ENCODE results near the gene RALGPS1. TPM values are rescaled to one million over a fixed set of nuclear protein-coding genes. Genes with fewer than 3 reads are reported as not detected.

RALGPS1 gene
- polyA plus RNA-seq, 4 donors = 16.6 to 53.3 (median 26.8) TPM

GRCh38 chr9:126952205-126952977 is 37.8 kb downstream of the RALGPS1 start:
- Histone ChIP-seq H3K27ac (ENCODE audit: low read depth in 1 of 3, low read length in 2 of 3) (peak overlapping the region in 1 of 3 donors; percentile 55), H3K4me3 (ENCODE audit: low read depth in 1 of 3, low read length in 3 of 3) (no peak overlapping the region), H3K9me3 (ENCODE audit: control insufficient read depth in 2 of 2, insufficient read depth in 1 of 2, low read depth in 1 of 2, low read length in 1 of 2) (no peaks in the 10 kb centered on the region), H3K36me3 (ENCODE audit: control insufficient read depth in 3 of 3, insufficient read depth in 2 of 3, low read depth in 1 of 3, low read length in 3 of 3) (peaks cover 0 to 22% (median 0%) of the 10 kb centered on the region in 3 donors), H3K4me1 (ENCODE audit: control insufficient read depth in 3 of 3, insufficient read depth in 2 of 3, low read depth in 1 of 3, low read length in 2 of 3) (peaks cover 0 to 15% (median 0%) of the 10 kb centered on the region in 3 donors), H3K27me3 (ENCODE audit: control insufficient read depth in 3 of 3, insufficient read depth in 3 of 3, low read length in 3 of 3) (no peaks in the 10 kb centered on the region)
- WGBS, 3 donors = 75 to 91% (median 84%) methylated on average over 11 of the region's 11 CpGs
- FAIRE-seq (no peak), DNase-seq (no peak)

- DNase-seq (no peak), FAIRE-seq (no peak)
- Histone ChIP-seq H3K27ac (ENCODE audit: low read depth in 1 of 3, low read length in 2 of 3) (peak overlapping the region in 1 of 3 donors; percentile 55), H3K4me3 (ENCODE audit: low read depth in 1 of 3, low read length in 3 of 3) (no peak overlapping the region), H3K27me3 (ENCODE audit: control insufficient read depth in 3 of 3, insufficient read depth in 3 of 3, low read length in 3 of 3) (no peaks in the 10 kb centered on the region), H3K36me3 (ENCODE audit: control insufficient read depth in 3 of 3, insufficient read depth in 2 of 3, low read depth in 1 of 3, low read length in 3 of 3) (peaks cover 0 to 22% (median 0%) of the 10 kb centered on the region in 3 donors), H3K9me3 (ENCODE audit: control insufficient read depth in 2 of 2, insufficient read depth in 1 of 2, low read depth in 1 of 2, low read length in 1 of 2) (no peaks in the 10 kb centered on the region), H3K4me1 (ENCODE audit: control insufficient read depth in 3 of 3, insufficient read depth in 2 of 3, low read depth in 1 of 3, low read length in 2 of 3) (peaks cover 0 to 17% (median 0%) of the 10 kb centered on the region in 3 donors)
- WGBS, 3 donors = 73 to 79% (median 74%) methylated on average over 8 of the region's 8 CpGs
Measured at GRCh38 chr9:126953041-126953809, 38.6 kb downstream of the RALGPS1 start.

GRCh38 chr9:126955811-126956210 is 41.2 kb downstream of the RALGPS1 start:
- Histone ChIP-seq H3K36me3 (ENCODE audit: control insufficient read depth in 3 of 3, insufficient read depth in 2 of 3, low read depth in 1 of 3, low read length in 3 of 3) (peaks cover 0 to 22% (median 0%) of the 10 kb centered on the region in 3 donors), H3K27ac (ENCODE audit: low read depth in 1 of 3, low read length in 2 of 3) (peak overlapping the region in 1 of 3 donors; percentile 42), H3K27me3 (ENCODE audit: control insufficient read depth in 3 of 3, insufficient read depth in 3 of 3, low read length in 3 of 3) (no peaks in the 10 kb centered on the region), H3K9me3 (ENCODE audit: control insufficient read depth in 2 of 2, insufficient read depth in 1 of 2, low read depth in 1 of 2, low read length in 1 of 2) (no peaks in the 10 kb centered on the region), H3K4me3 (ENCODE audit: low read depth in 1 of 3, low read length in 3 of 3) (no peak overlapping the region), H3K4me1 (ENCODE audit: control insufficient read depth in 3 of 3, insufficient read depth in 2 of 3, low read depth in 1 of 3, low read length in 2 of 3) (peaks cover 0 to 27% (median 0%) of the 10 kb centered on the region in 3 donors)
- FAIRE-seq (no peak), DNase-seq (peak in 1 of 2 donors; percentile 46)
- 79 to 82% (median 82%) methylated on average over 5 of the region's 5 CpGs for WGBS, 3 donors

GRCh38 chr9:126956917-126957686 is 42.5 kb downstream of the RALGPS1 start:
- peak in 1 of 2 donors; percentile 44 for DNase-seq
- 86 to 88% (median 87%) methylated on average over 7 of the region's 7 CpGs for WGBS, 3 donors
- H3K9me3 ChIP-seq (ENCODE audit: control insufficient read depth in 2 of 2, insufficient read depth in 1 of 2, low read depth in 1 of 2, low read length in 1 of 2) = no peaks in the 10 kb centered on the region
- H3K27me3 ChIP-seq (ENCODE audit: control insufficient read depth in 3 of 3, insufficient read depth in 3 of 3, low read length in 3 of 3) = no peaks in the 10 kb centered on the region
- no peak for FAIRE-seq
- peak overlapping the region in 2 of 3 donors; percentile 9 to 44 for H3K27ac ChIP-seq (ENCODE audit: low read depth in 1 of 3, low read length in 2 of 3)
- H3K4me1 ChIP-seq (ENCODE audit: control insufficient read depth in 3 of 3, insufficient read depth in 2 of 3, low read depth in 1 of 3, low read length in 2 of 3) = peaks cover 0 to 27% (median 0%) of the 10 kb centered on the region in 3 donors
- H3K36me3 ChIP-seq (ENCODE audit: control insufficient read depth in 3 of 3, insufficient read depth in 2 of 3, low read depth in 1 of 3, low read length in 3 of 3) = peaks cover 0 to 25% (median 0%) of the 10 kb centered on the region in 3 donors
- no peak overlapping the region for H3K4me3 ChIP-seq (ENCODE audit: low read depth in 1 of 3, low read length in 3 of 3)

- Histone ChIP-seq H3K27me3 (ENCODE audit: control insufficient read depth in 3 of 3, insufficient read depth in 3 of 3, low read length in 3 of 3) (no peaks in the 10 kb centered on the region), H3K27ac (ENCODE audit: low read depth in 1 of 3, low read length in 2 of 3) (peak overlapping the region in 2 of 3 donors; percentile 2 to 44), H3K4me3 (ENCODE audit: low read depth in 1 of 3, low read length in 3 of 3) (no peak overlapping the region), H3K9me3 (ENCODE audit: control insufficient read depth in 2 of 2, insufficient read depth in 1 of 2, low read depth in 1 of 2, low read length in 1 of 2) (no peaks in the 10 kb centered on the region), H3K4me1 (ENCODE audit: control insufficient read depth in 3 of 3, insufficient read depth in 2 of 3, low read depth in 1 of 3, low read length in 2 of 3) (peaks cover 0 to 27% (median 0%) of the 10 kb centered on the region in 3 donors), H3K36me3 (ENCODE audit: control insufficient read depth in 3 of 3, insufficient read depth in 2 of 3, low read depth in 1 of 3, low read length in 3 of 3) (peaks cover 0 to 26% (median 0%) of the 10 kb centered on the region in 3 donors)
- DNase-seq = no peak
- no peak for FAIRE-seq
- 56 to 72% (median 69%) methylated on average over 3 of the region's 3 CpGs for WGBS, 3 donors
Measured at GRCh38 chr9:126957687-126958053, 43.1 kb downstream of the RALGPS1 start.

- peak overlapping the region in 1 of 3 donors; percentile 78 for H3K27ac ChIP-seq (ENCODE audit: low read depth in 1 of 3, low read length in 2 of 3)
- peaks cover 0 to 27% (median 0%) of the 10 kb centered on the region in 3 donors for H3K4me1 ChIP-seq (ENCODE audit: control insufficient read depth in 3 of 3, insufficient read depth in 2 of 3, low read depth in 1 of 3, low read length in 2 of 3)
- H3K36me3 ChIP-seq (ENCODE audit: control insufficient read depth in 3 of 3, insufficient read depth in 2 of 3, low read depth in 1 of 3, low read length in 3 of 3) = peaks cover 0 to 28% (median under 1%) of the 10 kb centered on the region in 3 donors
- 16 to 60% (median 39%) methylated on average over 3 of the region's 3 CpGs for WGBS, 3 donors
- FAIRE-seq (no peak), DNase-seq (peak; percentile 49 to 78)
- no peak overlapping the region for H3K4me3 ChIP-seq (ENCODE audit: low read depth in 1 of 3, low read length in 3 of 3)
- H3K9me3 ChIP-seq (ENCODE audit: control insufficient read depth in 2 of 2, insufficient read depth in 1 of 2, low read depth in 1 of 2, low read length in 1 of 2) = no peaks in the 10 kb centered on the region
- H3K27me3 ChIP-seq (ENCODE audit: control insufficient read depth in 3 of 3, insufficient read depth in 3 of 3, low read length in 3 of 3) = no peaks in the 10 kb centered on the region
Measured at GRCh38 chr9:126959336-126959735, 44.8 kb downstream of the RALGPS1 start.

- no peaks in the 10 kb centered on the region for H3K9me3 ChIP-seq (ENCODE audit: control insufficient read depth in 2 of 2, insufficient read depth in 1 of 2, low read depth in 1 of 2, low read length in 1 of 2)
- H3K27me3 ChIP-seq (ENCODE audit: control insufficient read depth in 3 of 3, insufficient read depth in 3 of 3, low read length in 3 of 3) = no peaks in the 10 kb centered on the region
- peak overlapping the region in 1 of 3 donors; percentile 62 for H3K27ac ChIP-seq (ENCODE audit: low read depth in 1 of 3, low read length in 2 of 3)
- peaks cover 0 to 22% (median 2%) of the 10 kb centered on the region in 3 donors for H3K36me3 ChIP-seq (ENCODE audit: control insufficient read depth in 3 of 3, insufficient read depth in 2 of 3, low read depth in 1 of 3, low read length in 3 of 3)
- no peak for DNase-seq
- no peak for FAIRE-seq
- peaks cover 0 to 27% (median 0%) of the 10 kb centered on the region in 3 donors for H3K4me1 ChIP-seq (ENCODE audit: control insufficient read depth in 3 of 3, insufficient read depth in 2 of 3, low read depth in 1 of 3, low read length in 2 of 3)
- no peak overlapping the region for H3K4me3 ChIP-seq (ENCODE audit: low read depth in 1 of 3, low read length in 3 of 3)
Measured at GRCh38 chr9:126959917-126960316, 45.3 kb downstream of the RALGPS1 start.

- 84 to 92% (median 88%) methylated on average over 6 of the region's 6 CpGs for WGBS, 3 donors
- H3K27ac ChIP-seq (ENCODE audit: low read depth in 1 of 3, low read length in 2 of 3) = no peak overlapping the region
- peaks cover 2 to 31% (median 5%) of the 10 kb centered on the region in 3 donors for H3K36me3 ChIP-seq (ENCODE audit: control insufficient read depth in 3 of 3, insufficient read depth in 2 of 3, low read depth in 1 of 3, low read length in 3 of 3)
- H3K9me3 ChIP-seq (ENCODE audit: control insufficient read depth in 2 of 2, insufficient read depth in 1 of 2, low read depth in 1 of 2, low read length in 1 of 2) = no peaks in the 10 kb centered on the region
- no peak for DNase-seq
- FAIRE-seq = no peak
- peaks cover 0 to 12% (median 0%) of the 10 kb centered on the region in 3 donors for H3K4me1 ChIP-seq (ENCODE audit: control insufficient read depth in 3 of 3, insufficient read depth in 2 of 3, low read depth in 1 of 3, low read length in 2 of 3)
- no peaks in the 10 kb centered on the region for H3K27me3 ChIP-seq (ENCODE audit: control insufficient read depth in 3 of 3, insufficient read depth in 3 of 3, low read length in 3 of 3)
- H3K4me3 ChIP-seq (ENCODE audit: low read depth in 1 of 3, low read length in 3 of 3) = no peak overlapping the region
Measured at GRCh38 chr9:126962336-126962735, 47.8 kb downstream of the RALGPS1 start.
